Stimulated activated naive CD8-positive, alpha-beta T cell treated with anti-CD3 and anti-CD28 coated beads, Interleukin-15, amount 100 ng/mL, for 72 hours (primary cell): ENCODE measurements around the gene SLC26A6.

Source experiments
- ATAC-seq: fragments of 150-1000 bp; cut with Tn5 transposase; 2 replicates; pipeline ENCODE4 v1.10.0; 2021; ENCODE audit warnings: mild to moderate bottlenecking, moderate library complexity
- DNase-seq, 2 donors: peaks; one replicate each; pipeline ENCODE4 v3.0.0; 2021 to 2022
- H3K27ac Mint-ChIP-seq, 2 donors: one replicate each; pipeline ENCODE4 v1.8.0; 2022; ENCODE audit warnings: mild to moderate bottlenecking in 2 of 2, mixed read lengths in 2 of 2, moderate library complexity in 2 of 2
- H3K27me3 Mint-ChIP-seq: one replicate; pipeline ENCODE4 v1.8.0; 2022; ENCODE audit warnings: mixed read lengths
- H3K4me1 Mint-ChIP-seq: one replicate; pipeline ENCODE4 v1.8.0; 2022; ENCODE audit warnings: mild to moderate bottlenecking, mixed read lengths
- H3K4me3 Mint-ChIP-seq, 2 donors: one replicate each; pipeline ENCODE4 v1.8.0; 2022; ENCODE audit warnings: mild to moderate bottlenecking in 2 of 2, mixed read lengths in 2 of 2, moderate library complexity in 1 of 2
- H3K9me3 Mint-ChIP-seq, 2 donors: one replicate each; pipeline ENCODE4 v1.8.0; 2022; ENCODE audit warnings: mixed read lengths in 2 of 2

SLC26A6 gene

DNA sequence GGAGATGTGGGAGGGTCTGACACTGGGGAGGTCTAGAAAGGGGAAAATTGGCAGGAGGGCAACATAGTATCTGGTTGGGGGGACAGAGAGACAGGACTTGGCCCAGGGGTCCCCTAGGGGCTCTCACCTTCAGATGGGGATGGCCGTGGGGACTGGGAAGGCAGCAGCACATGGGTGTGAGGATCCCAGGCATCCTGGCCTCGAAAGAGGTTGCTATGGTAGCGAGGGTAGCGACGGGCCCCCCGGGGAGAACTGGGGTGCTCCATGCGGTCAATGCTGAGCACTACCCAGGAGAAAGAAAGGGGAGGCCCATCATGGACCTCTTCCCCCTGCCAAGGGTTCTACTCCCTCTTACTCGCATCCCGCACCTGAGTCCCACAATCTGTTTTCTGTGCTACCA lies 12.5 kb upstream of the SLC26A6 start:
- Mint-ChIP-seq H3K4me3 (no peak overlapping the region), H3K27ac (no peak overlapping the region), H3K4me1 (no peaks in the 10 kb centered on the region), H3K9me3 (no peaks in the 10 kb centered on the region), H3K27me3 (no peaks in the 10 kb centered on the region)
- ATAC-seq (no peak), DNase-seq (no peak)

DNA sequence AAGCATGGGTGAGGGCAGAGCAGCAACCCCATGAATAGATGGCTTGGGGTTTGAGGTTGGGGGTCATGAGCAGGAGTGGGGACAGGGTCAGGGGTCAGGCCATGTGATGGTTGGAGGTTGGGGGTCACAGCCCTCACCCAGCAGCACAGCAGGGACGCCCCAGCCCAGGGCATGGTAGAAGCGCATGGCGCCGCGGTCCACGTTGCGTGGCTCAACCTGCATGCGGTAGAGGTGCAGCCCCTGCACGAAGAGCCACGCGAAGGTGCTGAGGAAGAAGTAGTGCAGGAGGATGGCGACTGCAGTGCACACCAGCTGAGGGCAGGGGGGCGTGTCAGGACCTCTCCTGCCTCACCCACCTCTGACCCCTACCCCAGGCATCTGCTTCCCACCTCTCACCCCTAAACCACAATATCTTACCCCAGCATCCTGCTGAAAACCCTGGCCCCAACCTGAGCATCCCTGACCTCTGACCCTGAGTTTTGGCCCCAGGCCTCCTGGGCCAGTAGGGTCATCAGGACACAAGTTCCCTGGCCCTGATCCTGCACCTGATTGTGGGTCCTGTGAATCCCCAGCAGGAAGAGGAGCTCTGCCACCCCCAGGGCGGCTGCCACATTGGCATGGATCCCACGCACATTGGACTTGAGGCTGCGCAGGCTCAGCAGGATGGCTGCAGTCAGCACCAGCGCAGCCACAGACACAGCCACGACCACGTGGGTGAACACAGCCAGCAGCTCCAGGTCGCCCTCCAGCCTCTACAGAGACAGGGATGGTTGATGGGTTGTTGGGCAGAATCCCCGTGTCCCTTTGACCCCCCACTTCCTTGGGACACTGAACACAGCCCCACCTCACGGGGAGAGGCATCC lies 9.9 kb upstream of the SLC26A6 start:
- ATAC-seq (no peak), DNase-seq (no peak)
- H3K9me3 Mint-ChIP-seq: no peaks in the 10 kb centered on the region
- no peaks in the 10 kb centered on the region for H3K27me3 Mint-ChIP-seq
- no peaks in the 10 kb centered on the region for H3K4me1 Mint-ChIP-seq
- no peak overlapping the region for H3K27ac Mint-ChIP-seq
- H3K4me3 Mint-ChIP-seq: no peak overlapping the region

DNA sequence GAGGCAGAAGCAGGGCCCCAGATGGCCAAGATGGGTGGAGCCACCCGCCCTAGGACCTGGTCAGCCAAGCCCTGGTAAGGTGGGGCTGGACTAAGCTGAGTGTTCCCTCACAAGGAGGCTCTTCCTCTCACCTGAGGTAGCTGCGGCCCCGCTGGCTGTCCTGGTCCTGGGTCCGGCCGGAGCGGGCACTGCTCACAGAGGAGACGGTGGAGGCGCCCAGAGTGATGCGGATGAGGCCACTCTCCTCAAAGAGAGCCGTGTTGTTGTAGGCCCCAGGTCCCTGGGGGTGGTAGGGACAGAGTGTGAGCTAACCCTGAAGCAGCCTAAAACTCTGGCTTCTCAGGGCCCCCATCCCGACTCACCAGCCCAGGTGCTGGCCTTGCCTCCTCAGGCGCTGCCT lies 7.3 kb upstream of the SLC26A6 start:
- Mint-ChIP-seq H3K4me1 (peaks cover 9% of the 10 kb centered on the region), H3K27me3 (no peaks in the 10 kb centered on the region), H3K27ac (no peak overlapping the region), H3K9me3 (no peaks in the 10 kb centered on the region), H3K4me3 (no peak overlapping the region)
- DNase-seq (no peak), ATAC-seq (no peak)

DNA sequence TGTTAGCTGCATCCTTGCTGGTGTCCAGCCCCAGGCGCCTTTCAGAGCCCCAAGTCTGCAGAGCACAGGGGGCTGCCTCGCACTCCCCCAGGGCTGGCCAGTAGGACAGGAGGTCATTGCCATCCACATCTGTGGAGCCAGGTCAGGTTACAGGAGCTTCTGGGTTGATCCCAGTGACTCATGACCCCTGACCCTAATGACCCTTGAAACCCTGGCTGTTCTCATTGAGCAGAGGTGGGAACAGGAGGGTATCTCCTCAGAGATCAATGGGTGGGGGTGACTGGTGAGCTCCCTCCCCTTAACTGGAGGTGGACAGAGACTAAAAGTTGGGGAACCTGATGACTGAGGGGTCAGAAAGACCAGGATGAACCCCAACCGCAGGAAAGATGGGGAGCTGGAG lies 6.1 kb upstream of the SLC26A6 start:
- no peak for DNase-seq
- H3K4me3 Mint-ChIP-seq: no peak overlapping the region
- H3K27me3 Mint-ChIP-seq: no peaks in the 10 kb centered on the region
- H3K4me1 Mint-ChIP-seq: peaks cover 15% of the 10 kb centered on the region
- H3K9me3 Mint-ChIP-seq: no peaks in the 10 kb centered on the region
- H3K27ac Mint-ChIP-seq: peak overlapping the region in 1 of 2 donors; percentile 75
- ATAC-seq: no peak

DNA sequence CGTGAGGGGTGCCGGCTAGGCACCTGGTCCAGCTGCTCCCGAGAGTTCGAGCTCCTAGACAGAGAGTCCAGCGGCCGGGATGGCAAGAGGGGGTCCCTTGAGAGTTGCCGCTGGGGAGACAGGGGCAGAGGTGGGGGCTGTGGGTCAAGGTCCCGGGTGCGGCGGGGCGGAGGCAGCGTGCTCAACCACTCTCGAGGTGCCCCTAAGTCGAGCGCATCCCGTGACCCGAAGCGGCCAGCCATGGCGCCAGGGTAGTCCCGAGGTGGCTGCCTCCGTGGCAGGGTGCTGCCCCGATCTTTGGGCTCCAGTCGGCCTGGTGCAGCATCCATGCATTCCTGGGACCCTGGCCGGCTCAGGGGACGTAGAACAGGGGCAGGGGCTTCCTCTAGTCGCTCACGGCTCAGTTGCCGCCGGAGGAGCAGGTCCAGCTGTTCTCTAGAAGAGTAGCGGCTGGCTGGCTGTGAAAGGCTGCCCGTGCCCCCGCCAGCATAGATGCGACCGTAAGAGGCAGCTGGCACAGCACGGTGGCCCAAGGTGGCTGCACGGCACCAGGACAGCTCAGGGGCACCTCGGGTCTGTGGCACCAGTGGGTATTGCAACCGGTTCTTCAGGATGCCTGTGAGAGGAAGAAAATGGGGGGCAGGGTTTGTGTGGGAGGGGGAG lies 4.8 kb upstream of the SLC26A6 start:
- DNase-seq (no peak), ATAC-seq (no peak)
- H3K9me3 Mint-ChIP-seq: no peaks in the 10 kb centered on the region
- no peak overlapping the region for H3K4me3 Mint-ChIP-seq
- no peaks in the 10 kb centered on the region for H3K27me3 Mint-ChIP-seq
- H3K4me1 Mint-ChIP-seq: peaks cover 22% of the 10 kb centered on the region
- no peak overlapping the region for H3K27ac Mint-ChIP-seq

DNA sequence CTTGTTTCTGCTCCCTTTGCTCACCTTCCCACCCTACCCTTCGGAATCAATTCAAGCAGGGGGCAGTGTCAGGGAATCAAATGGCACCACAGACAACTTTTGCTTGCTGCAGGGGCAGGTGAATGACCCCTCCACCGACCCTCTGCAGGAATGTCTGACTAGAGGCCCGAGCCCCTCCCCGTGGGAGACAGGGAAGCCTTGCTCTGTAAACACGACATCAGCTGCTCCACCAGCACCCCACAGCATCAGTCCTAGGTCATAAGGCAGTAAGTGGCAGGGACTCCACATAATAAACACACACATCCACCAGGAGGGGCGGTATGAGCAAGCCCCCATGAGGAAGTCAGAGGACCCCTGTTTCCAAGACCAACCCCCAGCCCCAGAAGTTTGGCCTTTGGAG lies 2.0 kb upstream of the SLC26A6 start:
- H3K4me3 Mint-ChIP-seq: no peak overlapping the region
- no peak overlapping the region for H3K27ac Mint-ChIP-seq
- H3K27me3 Mint-ChIP-seq: no peaks in the 10 kb centered on the region
- ATAC-seq (no peak), DNase-seq (no peak)
- H3K9me3 Mint-ChIP-seq: no peaks in the 10 kb centered on the region
- H3K4me1 Mint-ChIP-seq: peaks cover 36% of the 10 kb centered on the region

DNA sequence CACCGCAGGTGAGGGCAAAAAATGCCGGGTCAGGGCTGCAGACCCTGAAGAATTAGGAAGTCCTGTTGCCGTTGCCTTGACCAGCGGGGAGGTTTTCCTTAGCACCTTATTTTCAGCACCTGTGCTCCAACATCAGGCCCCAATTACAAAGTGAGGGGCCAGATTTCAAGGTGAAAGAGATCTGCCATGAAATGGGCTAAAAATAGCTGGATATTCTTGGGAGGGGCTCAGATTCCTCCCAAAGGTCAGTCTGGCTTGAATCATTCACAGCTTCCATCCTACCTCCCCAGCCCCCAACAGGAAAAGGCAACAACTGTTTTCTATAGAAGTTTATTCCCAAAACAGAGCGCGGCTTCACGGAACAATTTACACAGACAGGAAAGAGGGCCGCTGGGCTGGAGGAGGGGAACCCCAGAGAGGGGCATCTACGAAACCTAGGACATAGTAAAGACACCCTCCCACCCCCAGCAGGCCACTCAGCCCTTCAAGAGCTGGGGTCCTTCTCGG lies 941 bp upstream of the SLC26A6 start:
- ATAC-seq (no peak), DNase-seq (no peak)
- no peak overlapping the region for H3K27ac Mint-ChIP-seq
- peak overlapping the region; percentile 95 for H3K4me3 Mint-ChIP-seq
- H3K27me3 Mint-ChIP-seq: no peaks in the 10 kb centered on the region
- peaks cover 36% of the 10 kb centered on the region for H3K4me1 Mint-ChIP-seq
- no peaks in the 10 kb centered on the region for H3K9me3 Mint-ChIP-seq

DNA sequence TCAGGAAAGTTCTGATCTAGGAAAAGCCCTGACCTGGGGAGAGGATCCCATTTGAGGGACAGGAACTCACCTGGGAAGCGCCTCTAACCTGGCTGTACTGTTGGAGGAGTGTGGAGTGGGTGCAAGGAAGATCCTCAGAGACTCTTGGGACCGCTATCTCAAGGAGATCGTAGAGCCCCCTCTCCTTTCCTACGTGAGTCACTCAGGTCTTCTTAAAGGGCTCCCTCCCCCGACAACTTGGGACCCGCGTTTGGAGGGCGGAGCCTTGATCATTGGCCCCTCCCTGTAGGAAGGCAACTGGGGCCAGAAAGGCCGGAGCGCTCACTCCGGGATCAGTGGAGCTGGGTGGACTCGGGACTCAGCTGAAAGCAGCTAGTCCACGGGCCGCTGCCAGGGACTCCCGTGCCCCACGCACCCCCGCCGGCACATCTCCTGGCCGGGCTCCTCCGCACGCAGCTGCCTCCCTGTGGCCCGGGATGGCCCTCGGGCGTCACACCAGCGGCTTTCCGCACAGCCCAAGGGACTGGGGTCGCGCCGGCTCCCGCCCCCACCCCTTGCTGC lies 520 bp downstream of the SLC26A6 start:
- Mint-ChIP-seq H3K4me1 (peaks cover 36% of the 10 kb centered on the region), H3K4me3 (peak overlapping the region; percentile 95), H3K9me3 (no peaks in the 10 kb centered on the region), H3K27ac (peak overlapping the region in 1 of 2 donors; percentile 85), H3K27me3 (no peaks in the 10 kb centered on the region)
- ATAC-seq: peak; percentile 34
- DNase-seq: peak in 1 of 2 donors; percentile 50

DNA sequence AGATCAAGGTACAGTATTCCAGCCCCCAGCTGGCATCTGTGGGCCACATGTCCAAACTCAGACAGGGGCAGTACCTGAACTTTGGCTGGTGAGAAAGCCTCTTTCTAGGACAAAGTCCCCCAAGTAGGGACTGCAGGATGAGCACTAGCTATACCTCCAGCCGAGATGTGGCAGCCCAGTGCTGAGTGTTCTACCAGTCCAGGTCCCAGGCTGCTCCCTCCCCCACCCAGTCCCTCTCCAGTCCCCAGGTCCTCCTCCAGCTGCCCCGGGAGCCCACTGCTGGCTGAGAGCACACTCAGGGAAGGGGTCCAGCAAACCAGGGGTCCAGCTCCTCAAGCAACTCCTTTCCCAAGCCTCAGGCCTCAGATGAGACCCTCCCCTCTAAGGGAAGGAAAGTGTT lies 1.5 kb downstream of the SLC26A6 start:
- no peak overlapping the region for H3K27ac Mint-ChIP-seq
- peak overlapping the region; percentile 95 for H3K4me3 Mint-ChIP-seq
- no peaks in the 10 kb centered on the region for H3K27me3 Mint-ChIP-seq
- H3K4me1 Mint-ChIP-seq: peaks cover 27% of the 10 kb centered on the region
- DNase-seq (no peak), ATAC-seq (no peak)
- H3K9me3 Mint-ChIP-seq: no peaks in the 10 kb centered on the region

DNA sequence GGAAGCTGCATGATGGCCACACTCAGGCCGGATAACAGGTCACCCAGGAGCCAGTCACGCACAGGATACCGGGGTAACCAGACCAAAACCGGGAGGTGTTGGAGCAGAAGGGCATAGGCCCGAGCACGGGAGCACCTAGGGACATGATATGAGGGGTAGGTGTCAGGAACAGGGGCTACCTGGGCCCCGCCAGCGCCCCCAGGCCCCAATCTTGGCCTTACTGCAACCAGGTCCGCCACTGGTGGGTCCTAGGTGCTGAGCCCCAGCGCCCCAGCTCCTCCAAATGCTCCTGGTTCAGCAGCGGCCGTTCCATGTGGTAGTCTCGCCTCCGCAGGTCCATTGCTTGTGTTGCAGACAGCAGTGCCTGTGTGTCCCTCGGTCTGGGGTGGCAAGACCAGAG lies 2.0 kb downstream of the SLC26A6 start:
- no peak for ATAC-seq
- H3K27me3 Mint-ChIP-seq: no peaks in the 10 kb centered on the region
- H3K4me1 Mint-ChIP-seq: peaks cover 27% of the 10 kb centered on the region
- no peaks in the 10 kb centered on the region for H3K9me3 Mint-ChIP-seq
- no peak for DNase-seq
- H3K27ac Mint-ChIP-seq: no peak overlapping the region
- H3K4me3 Mint-ChIP-seq: no peak overlapping the region

DNA sequence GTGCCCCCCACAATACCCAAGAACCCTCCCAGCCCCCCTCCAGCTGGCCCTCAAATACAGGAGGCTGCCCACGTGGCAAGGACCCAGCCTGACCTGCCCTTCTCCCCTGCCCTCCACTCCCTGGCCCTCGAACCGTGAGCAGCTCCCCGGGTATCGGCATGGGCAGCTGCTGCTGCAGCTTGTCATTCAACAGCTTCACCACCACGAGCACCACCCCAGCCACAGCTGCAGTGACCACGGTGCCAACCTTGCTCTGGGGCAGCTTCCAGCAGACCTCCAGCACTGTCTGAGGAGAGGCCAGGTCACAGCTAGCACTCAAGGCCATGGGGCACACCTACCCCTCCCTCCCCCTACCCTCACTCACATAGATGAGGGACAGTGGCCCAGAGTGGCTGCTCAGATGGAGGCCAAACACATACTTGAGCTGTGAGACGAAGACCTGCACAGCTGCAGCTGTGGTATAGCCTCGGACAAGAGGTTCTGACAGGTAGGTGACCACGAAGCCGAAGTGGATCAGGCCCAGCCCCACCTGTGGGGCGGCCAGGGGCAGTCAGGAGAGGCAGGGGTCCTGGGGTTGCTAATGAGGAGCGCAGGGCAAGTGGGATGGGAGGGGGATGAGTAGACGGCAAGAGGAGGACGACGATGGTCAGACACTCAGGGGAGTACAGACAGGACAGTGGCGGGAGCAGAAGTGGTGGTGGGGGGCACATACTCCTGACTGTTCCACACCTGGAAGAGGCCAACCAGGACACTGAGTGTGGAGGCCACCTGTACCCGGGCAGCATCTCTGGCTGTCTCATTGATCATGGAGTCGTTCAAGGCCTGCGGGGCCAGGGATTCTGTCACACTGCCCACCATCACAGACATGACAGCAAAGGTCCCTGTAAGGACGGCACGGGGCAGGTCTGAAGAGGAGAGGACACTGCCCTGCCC lies 3.5 kb downstream of the SLC26A6 start:
- no peak overlapping the region for H3K27ac Mint-ChIP-seq
- no peak overlapping the region for H3K4me3 Mint-ChIP-seq
- DNase-seq (no peak), ATAC-seq (no peak)
- no peaks in the 10 kb centered on the region for H3K27me3 Mint-ChIP-seq
- H3K4me1 Mint-ChIP-seq: peaks cover 21% of the 10 kb centered on the region
- H3K9me3 Mint-ChIP-seq: no peaks in the 10 kb centered on the region

DNA sequence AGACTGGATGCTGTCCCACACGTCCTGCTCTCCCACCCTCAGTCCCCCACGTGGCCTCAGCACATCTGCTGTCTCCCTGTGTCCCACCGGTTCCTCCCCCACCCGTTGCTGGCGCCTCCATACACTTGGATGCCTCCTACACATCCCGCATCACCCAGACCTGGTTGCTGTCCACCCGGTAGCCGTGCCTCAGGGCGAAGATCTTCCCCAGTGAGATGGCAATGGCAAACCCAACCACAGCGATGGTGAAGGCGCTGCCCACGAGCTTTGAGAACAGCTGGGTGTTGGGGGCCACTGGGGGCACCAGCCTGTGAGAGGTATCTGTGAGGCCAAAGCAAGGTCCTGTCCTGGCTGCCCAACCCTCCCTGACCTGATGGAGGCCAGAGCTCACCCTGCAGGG lies 4.4 kb downstream of the SLC26A6 start:
- Mint-ChIP-seq H3K9me3 (no peaks in the 10 kb centered on the region), H3K4me3 (no peak overlapping the region), H3K27me3 (no peaks in the 10 kb centered on the region), H3K27ac (peak overlapping the region in 1 of 2 donors; percentile 20), H3K4me1 (peaks cover 15% of the 10 kb centered on the region)
- DNase-seq (no peak), ATAC-seq (no peak)

DNA sequence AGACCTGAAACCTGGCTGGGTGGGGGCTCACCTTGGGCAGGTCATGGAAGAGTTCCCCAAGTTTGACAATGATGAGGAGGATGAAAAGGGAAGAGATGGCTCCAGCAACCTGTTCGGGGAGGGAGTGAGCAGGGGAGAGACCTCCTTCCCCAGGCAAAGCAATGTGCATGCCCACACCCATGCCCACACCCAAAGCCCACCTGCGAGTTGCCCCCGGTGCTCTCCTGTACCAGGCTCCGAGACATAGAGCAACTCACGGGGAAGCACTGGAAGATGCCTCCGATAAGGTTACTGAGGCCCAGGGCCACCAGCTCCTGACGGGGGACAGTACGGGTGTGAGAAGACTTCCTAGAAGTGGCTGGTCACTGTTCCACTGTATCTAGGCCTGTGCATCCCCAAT lies 4.9 kb downstream of the SLC26A6 start:
- Mint-ChIP-seq H3K4me3 (no peak overlapping the region), H3K4me1 (peaks cover 14% of the 10 kb centered on the region), H3K27me3 (no peaks in the 10 kb centered on the region), H3K27ac (peak overlapping the region in 1 of 2 donors; percentile 73), H3K9me3 (no peaks in the 10 kb centered on the region)
- ATAC-seq (no peak), DNase-seq (no peak)

DNA sequence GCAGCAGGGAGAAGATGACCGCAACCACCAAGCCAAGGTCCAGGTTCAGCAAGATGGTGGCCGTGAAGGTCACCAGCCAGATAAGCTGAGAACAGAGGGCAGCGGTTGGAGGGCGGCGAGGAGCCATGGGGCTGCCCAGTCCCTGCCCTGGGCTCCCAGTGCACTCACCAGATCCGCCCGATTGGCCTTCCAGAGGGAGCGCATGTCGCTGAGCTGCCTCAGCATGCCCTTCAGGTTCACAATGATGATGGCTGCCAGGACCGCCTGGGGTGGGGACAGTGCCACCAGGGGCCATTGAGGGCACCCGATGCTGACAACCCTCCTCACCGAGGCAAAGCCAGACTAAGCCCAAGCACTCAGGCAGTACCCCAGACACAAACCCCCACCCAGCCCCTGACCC lies 5.4 kb downstream of the SLC26A6 start:
- H3K4me3 Mint-ChIP-seq: no peak overlapping the region
- H3K9me3 Mint-ChIP-seq: no peaks in the 10 kb centered on the region
- H3K27me3 Mint-ChIP-seq: no peaks in the 10 kb centered on the region
- H3K27ac Mint-ChIP-seq: peak overlapping the region in 1 of 2 donors; percentile 84
- no peak for ATAC-seq
- no peak for DNase-seq
- H3K4me1 Mint-ChIP-seq: peaks cover 16% of the 10 kb centered on the region

DNA sequence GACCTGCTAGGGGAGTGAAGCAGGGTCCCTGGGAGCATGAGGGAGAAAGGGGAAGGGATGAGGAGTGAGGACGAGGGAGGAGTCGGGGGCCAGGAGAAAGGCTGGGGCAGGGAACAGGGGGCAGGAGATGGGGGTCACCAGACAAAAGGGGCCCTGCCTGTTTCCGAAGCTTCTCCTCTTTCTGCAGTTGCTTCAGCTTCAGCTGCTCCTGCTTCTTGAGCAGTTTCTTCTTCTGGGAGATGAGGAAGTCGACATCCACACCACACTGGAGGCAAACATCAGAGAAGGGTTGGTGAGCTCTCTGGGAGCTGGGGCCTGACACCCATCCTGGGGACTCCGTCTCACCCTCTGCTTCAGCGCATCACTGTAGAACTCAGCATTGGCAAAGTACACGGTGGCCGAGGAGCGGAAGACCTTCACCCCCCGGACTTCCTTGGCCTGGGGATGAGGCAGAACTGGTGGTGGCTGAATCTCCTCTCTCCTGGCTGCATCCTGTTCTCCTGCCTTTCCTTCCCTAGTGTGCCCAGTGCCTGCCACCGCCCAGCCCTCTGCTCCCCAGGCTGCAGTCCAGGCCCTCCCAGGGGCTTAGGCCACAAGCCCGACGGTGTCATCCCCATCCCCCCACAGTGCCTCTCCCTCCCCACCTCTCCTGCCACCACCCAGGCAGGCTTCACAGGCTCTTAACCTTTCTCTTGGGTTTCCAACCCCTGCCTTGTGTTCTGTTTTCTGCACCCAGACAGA lies 6.8 kb downstream of the SLC26A6 start:
- peaks cover 15% of the 10 kb centered on the region for H3K4me1 Mint-ChIP-seq
- H3K9me3 Mint-ChIP-seq: no peaks in the 10 kb centered on the region
- no peak overlapping the region for H3K27ac Mint-ChIP-seq
- ATAC-seq (no peak), DNase-seq (no peak)
- no peak overlapping the region for H3K4me3 Mint-ChIP-seq
- H3K27me3 Mint-ChIP-seq: no peaks in the 10 kb centered on the region
